ENCODE data around the gene SFR1.
A peak's percentile ranks its signal among the peaks of the same experiment; 100 is the strongest.

Gene SFR1

DNA sequence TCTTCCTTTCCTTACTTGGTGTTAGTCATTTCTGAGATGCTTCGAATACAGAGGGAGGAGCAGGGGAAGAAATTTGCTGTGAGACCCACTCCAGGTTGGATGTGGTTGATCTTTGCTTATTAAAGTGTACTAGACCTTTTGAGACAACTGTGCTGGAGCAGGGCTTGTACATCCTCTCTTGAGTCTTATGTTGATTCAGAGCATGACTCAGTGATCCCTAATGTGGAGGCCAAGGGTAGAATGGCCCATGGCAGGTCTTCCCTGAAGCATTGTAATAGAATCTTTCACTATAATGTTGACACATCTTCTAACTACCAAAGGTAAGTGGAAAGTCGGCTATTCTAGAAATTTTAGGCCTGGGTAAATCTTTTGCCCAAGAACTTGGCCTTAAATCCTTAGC, 17.0 kb upstream of the SFR1 start:
- DNase-seq (ENCODE audit: low read depth in 2 of 2): no peak

DNA sequence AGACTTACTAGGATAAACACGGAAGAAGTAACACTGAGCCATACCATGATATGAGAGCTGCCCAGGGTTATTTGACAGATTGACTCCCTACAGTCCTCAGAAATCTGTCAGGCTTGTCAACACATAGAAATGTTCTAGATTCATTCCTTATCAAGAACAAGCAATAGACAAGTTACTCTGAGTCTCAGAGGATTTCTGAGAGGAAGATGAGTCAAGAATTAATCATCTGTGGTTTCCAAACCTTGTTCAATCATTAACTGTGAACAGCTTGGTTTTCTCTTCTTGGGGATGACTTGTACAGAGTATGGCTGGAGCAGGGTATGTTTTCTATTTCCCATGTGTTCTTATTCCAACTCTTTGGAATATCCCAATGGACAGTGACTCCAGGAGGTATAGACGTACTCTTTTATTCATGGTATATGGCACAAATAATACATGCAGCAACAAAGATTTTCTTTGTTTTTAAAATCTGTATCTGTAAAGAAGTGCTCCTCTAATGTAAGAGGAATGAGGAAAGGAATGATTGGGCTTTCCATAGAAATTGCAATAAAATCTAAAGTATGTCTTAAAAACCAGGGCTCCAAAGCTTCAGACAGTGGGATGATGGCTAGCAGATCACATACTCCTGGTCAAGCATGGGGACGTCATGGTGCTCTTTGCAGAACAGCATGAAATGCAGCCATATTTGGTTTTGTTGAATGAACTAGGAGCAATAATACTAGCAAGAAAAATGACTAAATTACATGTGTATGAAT, 11.9 kb upstream of the SFR1 start:
- no peak for DNase-seq (ENCODE audit: low read depth in 2 of 2)

DNA sequence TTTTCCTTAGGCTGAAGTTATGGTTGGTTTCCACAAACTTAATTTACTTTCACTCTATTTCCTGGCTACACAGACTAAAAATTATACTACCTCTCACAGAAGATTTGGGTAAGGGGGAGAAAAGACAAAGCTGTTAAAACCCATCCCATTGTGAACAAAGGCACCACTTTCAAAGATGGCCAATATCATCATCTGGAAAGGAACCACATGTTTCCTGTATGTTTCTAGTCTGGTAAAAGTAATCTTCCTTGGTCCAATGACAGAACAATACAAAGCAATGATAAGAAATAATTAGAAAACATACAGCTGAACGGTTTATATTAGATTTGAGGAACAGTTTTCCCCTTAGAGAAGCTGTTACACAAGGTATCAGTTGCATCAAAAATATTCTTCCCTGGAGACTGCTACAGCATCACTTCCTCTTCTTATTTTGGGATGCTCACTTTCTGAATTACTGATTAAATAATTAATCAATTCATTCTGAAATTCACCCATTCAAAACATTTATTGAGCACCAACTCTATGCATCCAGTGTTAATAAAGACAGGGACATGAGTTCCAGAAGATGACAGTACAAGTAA, 8.5 kb upstream of the SFR1 start:
- DNase-seq (ENCODE audit: low read depth in 2 of 2): no peak

DNA sequence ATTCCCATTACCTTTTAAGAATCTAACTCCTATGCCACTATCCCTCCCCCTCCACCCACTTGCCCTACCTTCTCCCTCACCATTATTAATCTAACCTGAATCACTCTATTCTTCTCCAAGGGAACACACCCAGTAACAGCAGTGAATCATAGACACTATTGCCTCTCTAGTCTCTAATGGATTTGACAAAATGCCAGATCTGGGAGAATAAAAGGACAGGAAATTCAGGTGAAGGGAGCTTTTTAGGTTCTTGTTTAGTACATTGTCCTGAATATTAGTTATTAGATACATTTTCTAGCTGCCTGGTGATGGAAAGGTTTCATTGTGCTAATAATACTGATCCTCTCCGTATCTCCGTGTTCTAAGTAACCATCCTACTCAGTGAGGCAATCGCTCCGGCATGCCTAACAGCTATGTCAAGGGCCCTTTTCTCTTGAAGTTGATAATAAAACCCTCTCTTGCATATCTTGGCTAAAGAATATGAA, 4.1 kb upstream of the SFR1 start:
- no peak for DNase-seq (ENCODE audit: low read depth in 2 of 2)

DNA sequence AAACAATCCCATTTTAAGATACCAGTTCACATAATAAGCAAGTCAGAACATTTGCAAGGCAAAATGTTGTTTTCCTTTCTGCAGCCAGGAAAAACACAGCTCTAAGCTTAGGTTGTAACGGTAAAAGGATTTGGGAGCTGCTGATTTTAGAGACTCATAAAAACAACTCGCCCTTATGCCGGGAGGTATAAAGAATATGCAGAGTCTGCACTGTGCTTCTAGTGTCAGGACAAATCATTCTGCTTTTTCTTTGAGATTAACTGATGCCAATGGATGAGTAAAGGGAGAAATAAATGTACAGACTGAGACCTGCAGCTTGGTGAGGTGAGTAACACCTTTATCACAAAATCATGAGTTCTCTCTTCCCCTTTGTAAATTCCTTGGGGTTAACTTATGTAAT, 2.0 kb upstream of the SFR1 start:
- DNase-seq (ENCODE audit: low read depth in 2 of 2): no peak

DNA sequence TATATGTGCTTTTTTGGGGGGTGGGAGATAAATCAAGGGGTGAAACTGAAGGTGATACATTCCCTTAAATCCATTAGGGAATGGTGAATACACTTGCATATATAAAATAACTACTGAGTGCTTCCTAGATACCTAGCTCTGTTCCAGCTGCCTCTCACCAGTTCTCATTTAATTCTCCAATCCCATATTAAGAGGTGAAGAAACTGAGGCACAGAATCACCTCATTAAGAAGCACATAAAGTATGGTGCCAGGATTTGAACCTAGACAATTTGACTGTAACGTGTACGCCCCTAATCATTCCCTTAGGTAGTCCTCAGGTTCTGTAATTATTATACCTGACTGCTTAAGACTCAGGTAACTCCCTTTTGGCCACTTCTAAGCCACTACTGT, 1.5 kb upstream of the SFR1 start:
- no peak for DNase-seq (ENCODE audit: low read depth in 2 of 2)

DNA sequence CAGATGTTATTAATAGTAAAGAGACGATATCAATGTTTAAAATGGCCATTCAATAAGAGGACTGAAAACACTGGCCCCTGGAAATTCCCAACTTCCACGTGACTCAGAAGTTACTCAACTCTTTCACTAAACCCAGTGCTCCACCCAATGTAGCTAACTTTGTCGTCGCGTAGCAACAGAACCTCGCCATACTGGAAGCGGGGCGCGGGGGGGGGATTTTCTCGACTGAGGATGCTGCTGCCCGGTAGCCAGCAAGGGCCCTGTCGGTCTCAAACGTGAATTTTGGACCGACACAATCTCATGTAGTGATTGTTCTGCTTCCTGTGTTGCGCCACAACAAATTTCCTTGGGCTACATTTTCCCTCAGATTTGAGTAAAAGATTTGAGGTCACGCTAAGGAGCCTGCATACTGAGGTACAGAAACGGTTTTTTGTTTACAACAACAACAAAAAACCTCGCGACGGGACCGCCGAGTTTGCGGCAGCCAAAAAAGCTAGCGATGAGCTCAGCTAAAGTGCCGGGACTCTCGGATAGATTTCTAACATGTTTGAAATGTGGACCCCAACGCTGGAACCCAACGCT, 977 bp upstream of the SFR1 start:
- DNase-seq (ENCODE audit: low read depth in 2 of 2): peak; percentile 74 to 75

DNA sequence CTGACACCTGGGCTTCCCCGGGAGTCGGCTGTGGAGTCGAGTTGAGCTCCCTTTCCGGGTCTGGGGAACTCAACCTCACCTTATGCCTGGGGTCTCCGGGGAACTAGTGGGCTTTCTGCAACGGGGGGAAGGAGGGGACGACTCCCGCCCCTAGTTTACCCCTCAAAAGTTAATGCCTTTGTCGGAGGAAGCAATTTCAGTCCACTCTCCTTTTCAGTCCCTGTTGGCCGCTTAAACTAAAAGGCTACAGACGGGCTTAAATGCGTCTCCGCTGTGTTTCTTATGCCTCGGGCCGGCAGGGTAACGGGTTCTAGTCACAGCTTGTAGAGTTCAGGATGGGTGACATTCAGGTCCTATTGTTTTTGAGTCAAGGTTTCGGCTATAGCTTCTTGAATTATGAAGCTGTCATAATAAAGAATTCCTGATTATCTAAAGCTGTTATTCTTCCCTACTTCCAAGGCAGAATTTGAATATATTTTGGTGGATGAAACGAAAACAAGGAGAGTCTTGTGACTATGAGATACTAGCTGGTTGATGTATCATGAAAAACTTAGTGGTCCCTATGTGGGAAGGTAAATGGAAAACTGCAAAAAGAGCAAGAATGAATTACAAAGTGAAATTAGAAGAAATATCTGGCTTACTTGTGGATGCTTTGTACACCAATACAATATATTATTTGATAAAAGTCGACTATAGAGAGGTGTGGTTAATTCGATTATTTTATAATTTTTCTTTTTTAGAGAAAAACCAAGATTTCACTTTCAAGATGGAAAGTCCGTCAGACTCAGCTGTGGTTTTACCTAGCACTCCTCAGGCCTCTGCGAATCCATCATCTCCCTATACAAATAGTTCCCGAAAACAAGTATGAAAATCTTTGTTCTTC, 495 bp downstream of the SFR1 start:
- DNase-seq (ENCODE audit: low read depth in 2 of 2): no peak

DNA sequence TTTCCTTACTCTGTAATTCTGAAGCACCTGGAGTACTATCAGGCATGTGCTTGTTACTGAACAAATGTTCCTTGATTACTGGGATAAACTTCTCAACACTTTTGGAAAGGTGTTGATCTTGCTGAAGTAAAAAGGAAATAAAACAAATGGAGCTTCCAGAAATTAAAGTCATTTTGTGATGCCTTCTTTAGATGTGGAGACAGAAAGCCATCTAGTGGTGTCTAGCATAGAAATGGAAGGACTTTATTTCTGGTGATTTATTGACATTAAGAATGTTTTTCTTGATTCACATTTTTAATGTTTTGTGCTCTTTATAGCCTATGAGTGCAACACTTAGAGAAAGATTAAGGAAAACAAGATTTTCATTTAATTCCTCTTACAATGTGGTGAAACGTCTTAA, 1.4 kb downstream of the SFR1 start:
- DNase-seq (ENCODE audit: low read depth in 2 of 2): no peak

DNA sequence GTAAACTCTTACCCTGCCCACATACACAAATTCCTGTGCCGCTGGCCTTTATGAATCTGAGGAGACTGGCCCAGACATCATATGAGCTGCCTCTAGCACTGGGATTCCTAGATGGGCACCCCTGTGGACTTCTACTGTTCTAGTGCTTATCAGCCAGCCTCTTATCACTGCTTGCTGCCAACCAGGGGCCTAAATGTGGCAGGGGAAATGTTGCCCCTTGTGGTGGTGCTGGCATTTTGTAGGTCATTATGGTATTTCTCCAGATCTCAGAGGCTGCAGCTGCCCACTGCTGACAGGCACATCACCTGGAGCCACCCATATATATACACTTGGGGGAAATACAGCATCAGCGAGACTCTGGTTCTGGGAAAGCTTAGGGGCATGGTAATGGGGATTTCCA, 5.4 kb downstream of the SFR1 start:
- no peak for DNase-seq (ENCODE audit: low read depth in 2 of 2)

DNA sequence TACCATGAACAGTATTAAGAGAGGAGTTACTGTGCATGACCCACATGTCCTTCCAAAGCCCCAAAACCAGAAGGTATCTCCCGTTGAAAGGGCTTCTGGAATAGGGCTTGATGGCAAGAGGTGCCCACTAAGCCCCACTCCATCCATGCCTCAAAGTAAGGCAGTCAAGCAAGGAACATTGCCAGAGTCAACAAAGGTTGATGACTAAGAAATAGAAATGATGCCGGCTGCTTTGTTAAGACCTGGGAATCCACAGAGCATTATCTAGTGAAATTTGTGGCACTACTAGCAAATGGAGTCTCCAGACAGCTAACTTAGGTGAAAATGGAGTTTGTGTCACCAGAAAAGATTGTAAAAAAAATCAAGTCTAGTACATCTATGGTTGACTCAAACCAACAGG, 6.2 kb downstream of the SFR1 start:
- no peak for DNase-seq (ENCODE audit: low read depth in 2 of 2)

DNA sequence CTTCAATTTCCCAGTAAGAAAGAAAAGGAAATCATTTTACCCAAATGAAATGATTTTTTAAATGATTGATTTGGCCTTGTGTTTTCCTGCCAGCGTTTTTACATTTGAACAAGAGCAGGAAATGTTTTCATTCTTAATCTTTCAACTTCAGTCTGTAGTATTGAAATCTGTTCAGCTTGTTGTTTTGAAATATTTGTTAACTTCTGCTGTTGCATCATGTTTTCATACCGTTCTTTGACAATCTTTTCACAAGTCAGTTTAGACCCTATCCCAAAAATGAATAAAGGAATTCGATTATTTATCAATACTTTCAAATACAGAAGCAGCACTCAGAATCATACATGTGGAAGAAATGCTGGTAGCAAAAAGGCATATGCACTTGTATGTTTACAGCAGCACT, 8.1 kb downstream of the SFR1 start:
- DNase-seq (ENCODE audit: low read depth in 2 of 2): no peak

DNA sequence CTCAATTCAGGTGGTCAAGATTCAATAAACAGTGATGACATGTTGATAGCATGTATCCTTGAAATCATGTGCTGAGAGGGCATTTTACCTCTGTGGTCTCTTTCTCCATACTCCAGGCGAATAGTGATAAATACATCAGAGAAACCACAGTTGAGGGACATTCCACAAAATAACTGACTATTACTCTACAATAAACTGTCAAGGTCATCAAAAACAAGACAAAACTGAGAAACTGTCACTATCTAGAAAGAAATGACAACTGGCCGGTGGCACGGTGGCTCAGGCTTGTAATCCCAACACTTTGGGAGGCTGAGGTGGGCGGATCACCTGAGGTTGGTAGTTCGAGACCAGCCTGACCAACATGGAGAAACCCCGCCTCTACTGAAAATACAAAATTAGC, 16.2 kb downstream of the SFR1 start:
- no peak for DNase-seq (ENCODE audit: low read depth in 2 of 2)

DNA sequence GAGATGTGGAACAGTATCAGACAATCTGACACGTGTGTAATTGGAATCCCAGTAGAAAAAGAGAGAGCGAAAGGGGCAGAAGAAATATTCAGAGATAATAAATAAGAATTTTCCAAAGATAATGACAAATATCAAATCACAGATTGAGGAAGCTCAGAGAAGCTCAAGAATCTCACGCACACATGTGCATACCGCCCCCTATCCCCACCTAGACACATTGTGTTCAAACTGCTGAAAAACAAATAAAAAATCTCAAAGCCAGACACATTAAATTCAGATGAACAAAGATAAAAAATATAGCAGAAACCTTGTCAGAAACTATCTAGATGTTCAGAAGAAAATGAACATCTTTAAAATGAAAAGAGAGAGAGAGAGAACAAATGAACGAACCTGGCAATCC, 17.2 kb downstream of the SFR1 start:
- no peak for DNase-seq (ENCODE audit: low read depth in 2 of 2)

DNA sequence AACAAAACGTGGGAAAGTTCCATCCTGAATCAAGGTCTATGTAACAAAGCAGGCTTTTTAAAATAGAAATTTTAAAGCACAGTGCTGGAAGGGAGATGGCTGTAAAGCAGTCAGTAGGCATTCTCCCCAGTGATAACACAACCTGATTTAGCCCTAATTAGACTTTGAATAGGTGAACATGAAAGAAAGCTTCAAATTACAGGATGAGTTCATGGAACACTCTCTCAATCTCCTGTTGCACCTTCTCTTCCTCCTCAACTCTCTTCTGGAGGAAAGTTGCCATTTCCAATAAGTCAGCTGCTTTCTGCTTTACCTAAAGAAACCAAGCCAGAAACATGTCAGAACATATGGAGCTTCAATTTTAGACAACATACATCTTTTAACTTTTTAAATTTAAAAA, 20.1 kb downstream of the SFR1 start:
- DNase-seq (ENCODE audit: low read depth in 2 of 2): no peak

DNA sequence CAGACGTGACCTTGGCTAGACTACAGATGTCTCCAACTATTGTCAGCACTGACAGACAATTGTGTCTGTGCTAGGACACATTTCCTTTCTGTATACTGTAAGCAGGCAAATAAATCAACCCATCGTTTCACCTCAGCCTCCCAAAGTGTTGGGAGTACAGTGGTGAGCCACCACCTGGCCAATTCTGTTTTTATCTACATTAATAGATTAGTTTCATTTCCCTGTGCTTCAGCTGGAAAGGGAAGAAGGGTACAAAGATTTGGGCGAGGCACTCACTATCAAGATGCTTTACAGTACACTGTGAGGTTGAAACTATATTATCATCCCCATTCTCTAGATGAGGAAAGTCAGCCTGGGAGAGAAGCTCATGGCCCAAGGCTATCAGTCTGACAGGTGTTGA, 21.9 kb downstream of the SFR1 start:
- no peak for DNase-seq (ENCODE audit: low read depth in 2 of 2)

DNA sequence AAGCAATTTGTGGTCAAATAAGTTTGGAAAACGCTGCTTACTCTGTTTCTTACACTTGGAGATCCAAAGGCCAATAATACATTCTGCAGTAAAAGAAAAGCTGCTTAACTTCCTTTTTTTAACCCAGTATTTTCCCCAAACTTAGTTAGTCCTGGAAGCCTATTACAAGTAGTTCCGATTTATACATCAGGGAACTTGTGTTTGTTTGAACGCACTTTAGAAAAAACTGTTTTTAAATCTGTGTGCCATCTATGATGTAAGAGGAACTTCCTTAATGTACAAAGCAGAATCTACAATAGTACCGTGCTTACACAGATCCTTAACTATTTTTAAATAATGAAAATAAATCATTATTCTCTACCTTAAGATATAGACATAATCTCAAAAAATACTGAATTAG, 23.0 kb downstream of the SFR1 start:
- DNase-seq (ENCODE audit: low read depth in 2 of 2): no peak

DNA sequence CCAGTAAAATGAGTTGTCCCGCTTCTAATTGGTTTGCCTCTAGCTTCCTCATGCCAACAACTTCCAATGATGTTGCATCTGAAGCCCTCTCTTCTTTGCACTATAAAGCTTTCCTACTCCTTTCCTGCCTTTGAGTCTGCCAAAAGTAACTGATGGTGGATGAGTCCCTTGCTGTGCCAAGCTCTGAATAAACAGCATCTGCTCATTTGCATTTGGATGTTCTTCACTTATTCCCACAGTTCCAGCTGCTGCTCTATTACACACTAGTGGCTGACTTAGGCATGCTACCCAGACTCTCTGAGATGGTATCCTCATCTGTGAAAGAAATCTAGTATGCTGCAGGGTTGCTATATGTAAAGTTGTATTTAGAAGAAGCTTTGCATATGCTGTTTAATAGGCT, 24.9 kb downstream of the SFR1 start:
- no peak for DNase-seq (ENCODE audit: low read depth in 2 of 2)

DNA sequence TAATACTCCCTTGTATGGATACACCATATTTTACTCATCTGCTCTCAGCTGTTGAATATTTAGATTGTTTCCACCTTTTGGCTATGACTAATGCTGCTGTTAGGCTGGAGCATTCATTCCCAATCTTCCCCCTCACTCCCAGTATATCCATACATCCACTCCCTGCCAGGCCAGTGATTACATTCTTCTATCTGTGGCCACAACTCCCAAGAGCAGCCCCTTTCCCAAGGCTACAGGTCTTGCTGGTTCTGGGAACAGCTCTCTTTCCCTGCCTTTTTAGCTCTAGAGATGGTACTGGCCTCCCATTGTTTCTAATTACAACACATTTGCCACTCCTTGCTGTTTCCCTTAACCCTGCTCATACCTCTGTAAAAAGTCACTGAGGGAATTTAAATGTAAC, 28.2 kb downstream of the SFR1 start:
- no peak for DNase-seq (ENCODE audit: low read depth in 2 of 2)

DNA sequence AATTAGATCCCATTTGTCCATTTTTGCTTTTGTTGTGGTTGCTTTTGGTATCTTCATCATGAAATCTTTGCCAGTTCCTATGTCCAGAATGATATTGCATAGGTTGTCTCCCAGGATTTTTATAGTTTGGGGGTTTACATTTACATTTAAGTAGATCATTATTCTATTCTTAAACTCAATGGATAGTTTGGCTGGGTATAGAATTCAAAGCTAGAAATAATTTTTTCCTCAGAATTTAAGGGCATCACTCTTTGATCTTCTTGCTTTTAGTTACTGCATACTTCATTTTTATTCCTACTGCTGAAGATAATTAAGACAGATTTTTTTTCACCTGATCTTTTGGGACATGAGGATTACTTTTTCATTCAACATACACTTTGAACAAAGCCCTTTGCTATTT, 29.8 kb downstream of the SFR1 start:
- DNase-seq (ENCODE audit: low read depth in 2 of 2): no peak

DNA sequence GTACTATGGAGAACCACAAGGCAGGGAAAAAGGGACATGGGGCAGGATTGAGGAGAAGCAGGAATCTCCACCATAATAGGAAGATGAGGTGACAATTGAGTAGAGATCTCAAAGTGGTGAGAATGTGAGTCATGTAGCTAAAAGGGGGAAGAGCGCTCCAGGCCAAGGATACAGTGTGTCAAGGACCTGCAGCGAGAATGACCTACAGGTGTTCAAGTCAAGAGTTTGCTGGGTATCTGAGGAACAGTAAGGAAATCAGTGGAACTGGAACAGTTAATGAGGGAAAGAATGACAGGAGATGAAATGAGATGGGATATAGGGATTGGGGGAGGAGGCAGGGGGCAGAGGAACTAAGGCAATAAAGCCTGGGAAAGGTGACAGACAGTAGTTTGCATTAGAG, 33.6 kb downstream of the SFR1 start:
- DNase-seq (ENCODE audit: low read depth in 2 of 2): no peak

DNA sequence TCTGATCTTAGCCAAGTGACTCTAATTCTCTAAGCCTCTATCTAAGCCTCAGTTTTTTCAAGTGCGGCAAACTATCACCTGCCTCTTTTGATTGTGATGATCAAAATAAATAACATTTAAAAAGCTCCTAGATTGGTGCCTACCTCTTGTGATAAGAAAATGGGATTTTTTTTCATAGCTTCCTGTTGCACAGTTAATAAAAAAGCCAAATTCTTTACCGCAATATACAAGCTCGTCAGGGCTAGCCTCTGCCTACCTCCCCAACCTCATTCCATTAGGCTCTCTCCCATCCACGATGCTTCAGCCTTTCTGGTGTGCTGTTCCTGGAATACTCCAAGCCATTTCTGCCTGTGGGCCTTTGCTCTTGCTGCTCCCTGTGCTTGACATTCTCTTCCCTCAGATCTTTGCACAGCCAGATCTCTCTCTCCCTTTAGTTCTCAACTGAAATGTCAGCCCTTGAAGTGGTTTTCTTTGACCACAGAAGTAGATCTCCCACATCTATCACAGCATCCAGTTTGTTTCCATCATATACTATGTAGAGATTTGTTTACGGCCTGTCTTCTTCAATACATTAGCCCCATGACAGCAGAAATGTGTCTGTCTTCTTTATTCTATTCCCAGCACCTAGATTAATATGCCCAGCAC, 48.8 kb downstream of the SFR1 start:
- DNase-seq (ENCODE audit: low read depth in 2 of 2): no peak
